Stimulated activated CD4-positive, alpha-beta T cell treated with anti-CD3 and anti-CD28 coated beads, Interleukin-15, amount 100 ng/mL, for 24 hours (primary cell): ENCODE measurements around the gene KDM6A.
"Not testable (repeated sequence)": the region's sequence is repeated elsewhere in the genome, so short reads cannot be mapped to it uniquely, and the experiment has no call there.

Experiments used
- DNase-seq: peaks from one replicate; pipeline ENCODE4 v3.0.0-alpha.2; 2020

KDM6A gene

GRCh38 chrX:44967221-44967620 lies 94.2 kb downstream of the KDM6A start:
- no peak for DNase-seq

GRCh38 chrX:44970709-44971108 lies 97.7 kb downstream of the KDM6A start:
- DNase-seq, result no peak

GRCh38 chrX:44971674-44972073 lies 98.7 kb downstream of the KDM6A start:
- no peak for DNase-seq

- DNase-seq, result no peak
Observed at GRCh38 chrX:44972132-44972531, 99.1 kb downstream of the KDM6A start.

GRCh38 chrX:44973420-44973932 lies 100.5 kb downstream of the KDM6A start:
- DNase-seq, result no peak

- DNase-seq, result no peak
Observed at GRCh38 chrX:44974451-44974850, 101.5 kb downstream of the KDM6A start.

GRCh38 chrX:44975666-44976263 lies 102.8 kb downstream of the KDM6A start:
- DNase-seq, result no peak

- no peak for DNase-seq
Observed at GRCh38 chrX:44978976-44979375, 106.0 kb downstream of the KDM6A start.

- DNase-seq, result no peak
Observed at GRCh38 chrX:44980403-44980802, 107.4 kb downstream of the KDM6A start.

GRCh38 chrX:44980883-44981282 lies 107.9 kb downstream of the KDM6A start:
- no peak for DNase-seq

GRCh38 chrX:44989995-44990770 lies 117.2 kb downstream of the KDM6A start:
- no peak for DNase-seq

GRCh38 chrX:44992775-44993174 lies 119.8 kb downstream of the KDM6A start:
- DNase-seq, result no peak

- DNase-seq, result peak; percentile 10
Observed at GRCh38 chrX:44996277-44996676, 123.3 kb downstream of the KDM6A start.

GRCh38 chrX:44997282-44997812 lies 124.4 kb downstream of the KDM6A start:
- no peak for DNase-seq

- no peak for DNase-seq
Observed at GRCh38 chrX:44997888-44998287, 124.9 kb downstream of the KDM6A start.

- DNase-seq, result peak; percentile 8
Observed at GRCh38 chrX:44999237-44999636, 126.2 kb downstream of the KDM6A start.

- DNase-seq, result not testable (repeated sequence)
Observed at GRCh38 chrX:44999872-45000271, 126.9 kb downstream of the KDM6A start.

- no peak for DNase-seq
Observed at GRCh38 chrX:45001048-45001447, 128.1 kb downstream of the KDM6A start.

- DNase-seq, result no peak
Observed at GRCh38 chrX:45003085-45003484, 130.1 kb downstream of the KDM6A start.

GRCh38 chrX:45006002-45006800 lies 133.2 kb downstream of the KDM6A start:
- peak; percentile 5 for DNase-seq

- DNase-seq, result no peak
Observed at GRCh38 chrX:45007598-45007997, 134.6 kb downstream of the KDM6A start.

- DNase-seq, result no peak
Observed at GRCh38 chrX:45009371-45010000, 136.5 kb downstream of the KDM6A start.

- no peak for DNase-seq
Observed at GRCh38 chrX:45011131-45011530, 138.1 kb downstream of the KDM6A start.
